HEK293T (cell line): ENCODE measurements around the gene LRRC10.

Source experiments
- BHLHE40 ChIP-seq: fragments of 450-650 bp; IDR thresholded peaks from 2 replicates; pipeline ENCODE4 v1.6.1; 2016; ENCODE audit warnings: mild to moderate bottlenecking, moderate library complexity, borderline replicate concordance
- L3MBTL2 ChIP-seq: fragments of 450-650 bp; conservative IDR thresholded peaks from 2 replicates; pipeline ENCODE4 v1.6.1; 2016; ENCODE audit warnings: mild to moderate bottlenecking
- SUZ12 ChIP-seq: fragments of 450-650 bp; IDR thresholded peaks from 2 replicates; pipeline ENCODE4 v1.6.1; 2016; ENCODE audit warnings: mild to moderate bottlenecking
- ZNF384 ChIP-seq: fragments of 450-650 bp; IDR thresholded peaks from 2 replicates; pipeline ENCODE4 v1.6.1; 2016

DNA sequence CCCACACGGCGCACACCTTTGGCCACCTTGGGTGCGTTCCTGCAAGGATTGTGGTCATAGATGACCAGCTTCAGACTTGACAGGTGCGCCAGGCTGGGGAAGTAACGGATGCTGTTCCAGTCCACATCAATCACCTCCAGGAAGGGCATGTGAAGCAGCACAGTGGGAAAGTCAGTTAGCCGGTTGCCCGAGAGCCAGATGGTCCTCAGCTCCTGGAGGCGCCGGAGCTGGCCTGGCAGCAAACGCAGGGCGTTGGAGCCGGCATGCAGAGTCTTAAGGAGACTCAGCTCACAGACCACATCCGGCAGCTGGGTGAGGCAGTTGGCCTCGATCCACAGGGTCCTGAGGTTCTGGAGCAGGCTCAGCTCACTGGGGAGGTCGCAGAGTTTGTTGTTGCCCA, 581 bp downstream of the LRRC10 start:
- no peak for TF ChIP-seq BHLHE40
- no peak for TF ChIP-seq SUZ12
- no peak for TF ChIP-seq ZNF384
- no peak for TF ChIP-seq L3MBTL2
